CD14-positive monocyte (primary cell): ENCODE results near the gene AFM. TPM values are rescaled to one million over a fixed set of nuclear protein-coding genes. Genes with fewer than 3 reads are reported as not detected.

Source experiments
- DNase-seq, 3 donors: peaks; one replicate each; pipeline ENCODE4 v3.0.0-alpha.2; 2011 to 2022
- H2AFZ ChIP-seq: 2 replicates; pipeline ENCODE4 v1.6.0; 2012; ENCODE audit warnings: mild to moderate bottlenecking, low read depth, low read length, inconsistent platforms; ENCODE audit not compliant: insufficient read depth, poor library complexity, severe bottlenecking
- H3K27ac ChIP-seq, 2 donors: 1 replicate in 1 of 2; 2 replicates in 1 of 2; pipeline ENCODE4 v1.5.1; 2012 to 2013; ENCODE audit warnings: low read length in 2 of 2, control low read depth in 1 of 2, inconsistent platforms in 1 of 2, low read depth in 1 of 2, mild to moderate bottlenecking in 1 of 2
- H3K27me3 ChIP-seq, 2 donors: one replicate each; pipeline versions ENCODE4 v1.6.0 to v1.6.1; 2011 to 2013; ENCODE audit warnings: low read length in 2 of 2; ENCODE audit not compliant: control insufficient read depth in 2 of 2, insufficient read depth in 2 of 2
- H3K36me3 ChIP-seq, 2 donors: replicated peaks in 1 of 2; 1 replicate in 1 of 2; 2 replicates in 1 of 2; pipeline versions ENCODE4 v1.5.1 to v1.6.1; 2012 to 2013; ENCODE audit warnings: low read length in 2 of 2, control low read depth in 1 of 2, inconsistent platforms in 1 of 2, mild to moderate bottlenecking in 1 of 2; ENCODE audit not compliant: insufficient read depth in 2 of 2, control insufficient read depth in 1 of 2
- H3K4me1 ChIP-seq, 2 donors: 1 replicate in 1 of 2; 2 replicates in 1 of 2; pipeline versions ENCODE4 v1.5.1 to v1.6.1; 2012 to 2013; ENCODE audit warnings: low read length in 2 of 2, control low read depth in 1 of 2, inconsistent platforms in 1 of 2, mild to moderate bottlenecking in 1 of 2, moderate library complexity in 1 of 2; ENCODE audit not compliant: insufficient read depth in 2 of 2, control insufficient read depth in 1 of 2
- H3K4me2 ChIP-seq: replicated peaks from 2 replicates; pipeline ENCODE3; 2012; ENCODE audit warnings: low read length, moderate library complexity, mild to moderate bottlenecking; ENCODE audit not compliant: poor library complexity, severe bottlenecking; ENCODE audit errors: extremely low read depth
- H3K4me3 ChIP-seq, 3 experiments: fragments of 200-600 bp in 1 of 3; sonication (generic) in 1 of 3; replicated peaks in 1 of 3; 1 replicate in 2 of 3; 2 replicates in 1 of 3; pipeline ENCODE4 v1.5.1; 2011 to 2013; ENCODE audit warnings: low read length in 3 of 3, mild to moderate bottlenecking in 3 of 3, control low read depth in 2 of 3, low read depth in 2 of 3, inconsistent platforms in 1 of 3, moderate library complexity in 1 of 3
- H3K79me2 ChIP-seq: 2 replicates; pipeline ENCODE4 v1.6.0; 2012; ENCODE audit warnings: mild to moderate bottlenecking, control low read depth, inconsistent platforms, low read length, moderate library complexity; ENCODE audit not compliant: insufficient read depth
- H3K9ac ChIP-seq: 2 replicates; pipeline ENCODE4 v1.6.0; 2017; ENCODE audit warnings: low read length, mild to moderate bottlenecking; ENCODE audit not compliant: insufficient read depth, poor library complexity, severe bottlenecking
- H3K9me3 ChIP-seq, 2 donors: replicated peaks in 1 of 2; 1 replicate in 1 of 2; 2 replicates in 1 of 2; pipeline versions ENCODE4 v1.5.1 to v1.6.1; 2012 to 2013; ENCODE audit warnings: low read length in 2 of 2, control low read depth in 1 of 2; ENCODE audit not compliant: control insufficient read depth in 1 of 2, insufficient read depth in 1 of 2
- H4K20me1 ChIP-seq: 2 replicates; pipeline ENCODE4 v1.6.0; 2012; ENCODE audit warnings: mild to moderate bottlenecking, low read length, control low read depth, moderate library complexity; ENCODE audit not compliant: insufficient read depth
- H3K27ac Mint-ChIP-seq, 7 donors: one replicate each; pipeline ENCODE4 v1.8.0; 2020; ENCODE audit warnings: mild to moderate bottlenecking in 7 of 7, mixed read lengths in 7 of 7, moderate library complexity in 6 of 7, inconsistent platforms in 2 of 7
- H3K27me3 Mint-ChIP-seq, 3 donors: one replicate each; pipeline ENCODE4 v1.8.0; 2021 to 2022; ENCODE audit warnings: low read depth in 3 of 3, mild to moderate bottlenecking in 3 of 3, mixed read lengths in 3 of 3, moderate library complexity in 3 of 3, inconsistent platforms in 1 of 3
- H3K36me3 Mint-ChIP-seq, 2 donors: one replicate each; pipeline ENCODE4 v1.8.0; 2020; ENCODE audit warnings: mixed read lengths in 2 of 2, inconsistent platforms in 1 of 2, mild to moderate bottlenecking in 1 of 2
- H3K4me1 Mint-ChIP-seq: one replicate; pipeline ENCODE4 v1.8.0; 2020; ENCODE audit warnings: mild to moderate bottlenecking, mixed read lengths
- H3K4me3 Mint-ChIP-seq, 2 donors: one replicate each; pipeline ENCODE4 v1.8.0; 2020; ENCODE audit warnings: mild to moderate bottlenecking in 2 of 2, mixed read lengths in 2 of 2, moderate library complexity in 1 of 2
- H3K9me3 Mint-ChIP-seq, 7 donors: one replicate each; pipeline ENCODE4 v1.8.0; 2020 to 2022; ENCODE audit warnings: mixed read lengths in 7 of 7, mild to moderate bottlenecking in 6 of 7, moderate library complexity in 6 of 7, inconsistent platforms in 2 of 7
- CTCF ChIP-seq: fragments of 200-600 bp; IDR thresholded peaks from one replicate; pipeline ENCODE4 v1.8.0; 2022; ENCODE audit warnings: antibody characterized with exemption, mild to moderate bottlenecking
- WGBS: methylation state at CpG from one replicate; pipeline ENCODE4 v1.1.5; 2013; ENCODE audit warnings: missing lambda C conversion rate; ENCODE audit not compliant: insufficient coverage; 5-methylcytosine and 5-hydroxymethylcytosine counted together
- intact Hi-C, 2 donors: fragments of 100-400 bp; cut with micrococcal nuclease; formaldehyde crosslinking; loops; one replicate each; pipeline versions ENCODE4 v1.15.0 to v1.15.1; 2023
- polyA plus RNA-seq, 3 donors: library from polyadenylated mRNA; depleted of rRNA in 1 of 3; unstranded in 2 of 3; stranded (reverse) in 1 of 3; fragments of 300-500 nt in 2 of 3; fragments of >200 nt in 1 of 3; fragmentation: Illumina TruSeq in 2 of 3; gene quantifications; 1 replicate in 2 of 3; 2 replicates in 1 of 3; pipeline ENCODE4 v1.2.3, GENCODE V29; 2012 to 2021

AFM gene
- polyA plus RNA-seq, 3 donors = not detected

- no peak overlapping the region for H3K4me3 ChIP-seq
- peaks cover 0 to 6% (median 0%) of the 10 kb centered on the region in 3 donors for H3K27me3 Mint-ChIP-seq
- H3K9ac ChIP-seq = no peak overlapping the region
- H3K4me1 Mint-ChIP-seq = no peaks in the 10 kb centered on the region
- no peak overlapping the region for H3K4me3 Mint-ChIP-seq
- H3K27ac Mint-ChIP-seq = no peak overlapping the region
- H3K9me3 ChIP-seq = no peaks in the 10 kb centered on the region
- H3K27me3 ChIP-seq = no peaks in the 10 kb centered on the region
- H3K4me1 ChIP-seq = no peaks in the 10 kb centered on the region
- no peaks in the 10 kb centered on the region for H3K36me3 ChIP-seq
- H2AFZ ChIP-seq = no peak overlapping the region
- H3K9me3 Mint-ChIP-seq = no peaks in the 10 kb centered on the region
- DNase-seq = no peak
- H3K27ac ChIP-seq = no peak overlapping the region
- H4K20me1 ChIP-seq = no peaks in the 10 kb centered on the region
- WGBS = 100% methylated on average over 1 of the region's 4 CpGs
- H3K79me2 ChIP-seq = no peaks in the 10 kb centered on the region
- no peak overlapping the region for H3K4me2 ChIP-seq
- H3K36me3 Mint-ChIP-seq = no peaks in the 10 kb centered on the region
- no peak for TF ChIP-seq CTCF
- intact Hi-C loops = no loop called here
Observed at GRCh38 chr4:73448448-73449203, 32.9 kb upstream of the AFM start.

GRCh38 chr4:73450398-73451004 lies 31.0 kb upstream of the AFM start:
- Histone ChIP-seq H3K4me1 (no peaks in the 10 kb centered on the region), H3K4me2 (no peak overlapping the region), H3K4me3 (no peak overlapping the region), H3K9ac (no peak overlapping the region), H3K27ac (no peak overlapping the region), H3K27me3 (no peaks in the 10 kb centered on the region), H3K36me3 (no peaks in the 10 kb centered on the region), H3K79me2 (no peaks in the 10 kb centered on the region), H3K9me3 (no peaks in the 10 kb centered on the region), H2AFZ (no peak overlapping the region), H4K20me1 (no peaks in the 10 kb centered on the region)
- H3K36me3 Mint-ChIP-seq = no peaks in the 10 kb centered on the region
- H3K4me3 Mint-ChIP-seq = no peak overlapping the region
- peaks cover 0 to 6% (median 0%) of the 10 kb centered on the region in 3 donors for H3K27me3 Mint-ChIP-seq
- H3K4me1 Mint-ChIP-seq = no peaks in the 10 kb centered on the region
- no peak for DNase-seq
- intact Hi-C loops = no loop called here
- H3K27ac Mint-ChIP-seq = no peak overlapping the region
- H3K9me3 Mint-ChIP-seq = no peaks in the 10 kb centered on the region
- WGBS = 87% methylated on average over 4 of the region's 9 CpGs
- TF ChIP-seq CTCF = no peak
